DLD1 (cell line): ENCODE data around the gene APP.
"Not testable (repeated sequence)": the region's sequence is repeated elsewhere in the genome, so short reads cannot be mapped to it uniquely, and the experiment has no call there.

Experiments
- in situ Hi-C: cut with HindIII; loops from 2 replicates; pipeline ENCODE4 v1.10.0; 2017; ENCODE audit warnings: low sequenced_read_pairs

Gene APP

GRCh38 chr21:26106562-26106961 lies 64.0 kb downstream of the APP start:
- in situ Hi-C loops = no loop called here

GRCh38 chr21:26105819-26106218 lies 64.8 kb downstream of the APP start:
- in situ Hi-C loops = no loop called here

GRCh38 chr21:26100573-26100972 lies 70.0 kb downstream of the APP start:
- in situ Hi-C loops = no loop called here

GRCh38 chr21:26099610-26100219 lies 70.9 kb downstream of the APP start:
- in situ Hi-C loops = no loop called here

- in situ Hi-C loops = no loop called here
Measured at GRCh38 chr21:26098772-26099397, 71.7 kb downstream of the APP start.

GRCh38 chr21:26097475-26097874 lies 73.1 kb downstream of the APP start:
- in situ Hi-C loops = no loop called here

GRCh38 chr21:26096494-26097371 lies 73.8 kb downstream of the APP start:
- in situ Hi-C loops = no loop called here

- in situ Hi-C loops = no loop called here
Measured at GRCh38 chr21:26095131-26095530, 75.4 kb downstream of the APP start.

GRCh38 chr21:26093122-26093521 lies 77.4 kb downstream of the APP start:
- in situ Hi-C loops = no loop called here

GRCh38 chr21:26091480-26092018 lies 79.0 kb downstream of the APP start:
- in situ Hi-C loops = no loop called here

GRCh38 chr21:26089730-26090129 lies 80.8 kb downstream of the APP start:
- in situ Hi-C loops = no loop called here

- in situ Hi-C loops = no loop called here
Measured at GRCh38 chr21:26087223-26087918, 83.2 kb downstream of the APP start.

GRCh38 chr21:26085882-26086281 lies 84.7 kb downstream of the APP start:
- in situ Hi-C loops = no loop called here

- in situ Hi-C loops = no loop called here
Measured at GRCh38 chr21:26085127-26085526, 85.4 kb downstream of the APP start.

- in situ Hi-C loops = no loop called here
Measured at GRCh38 chr21:26082549-26082948, 88.0 kb downstream of the APP start.

- in situ Hi-C loops = not testable (repeated sequence)
Measured at GRCh38 chr21:26081175-26081760, 89.3 kb downstream of the APP start.

GRCh38 chr21:26080211-26080610 lies 90.4 kb downstream of the APP start:
- in situ Hi-C loops = no loop called here

- in situ Hi-C loops = no loop called here
Measured at GRCh38 chr21:26079366-26079765, 91.2 kb downstream of the APP start.

GRCh38 chr21:26077521-26077920 lies 93.0 kb downstream of the APP start:
- in situ Hi-C loops = no loop called here
